ENCODE data around the gene FUT2. TPM values are rescaled to one million over a fixed set of nuclear protein-coding genes. Genes with fewer than 3 reads are reported as not detected.
"Not testable (repeated sequence)": the region's sequence is repeated elsewhere in the genome, so short reads cannot be mapped to it uniquely, and the experiment has no call there.

FUT2 gene
- polyA plus RNA-seq (ENCODE audit: insufficient read length in 4 of 4): 1 to 10 TPM; 1.3 to 4.5 (median 2.5) TPM

- no peak for DNase-seq (ENCODE audit: low read depth in 4 of 4, low spot score in 3 of 4)
Measured at GRCh38 chr19:48695743-48696352, at the start of gene FUT2. Gene FUT2, plus strand, starts transcription at chr19:48695971. Its CDS starts 6,986 bp downstream, at chr19:48702957.

GRCh38 chr19:48646001-48646721 is 49.6 kb upstream of the FUT2 start, which contains the start of gene CA11:
Gene CA11, minus strand, starts transcription at chr19:48646187. Its CDS starts 555 bp downstream, at chr19:48645632.
- DNase-seq (ENCODE audit: low read depth in 4 of 4, low spot score in 3 of 4): peak in 1 of 4 donors; percentile 83

GRCh38 chr19:48646722-48647216 is 49.0 kb upstream of the FUT2 start:
- no peak for DNase-seq (ENCODE audit: low read depth in 4 of 4, low spot score in 3 of 4)

GRCh38 chr19:48648134-48648533 is 47.6 kb upstream of the FUT2 start:
- DNase-seq (ENCODE audit: low read depth in 4 of 4, low spot score in 3 of 4): no peak

GRCh38 chr19:48650974-48651682 is 44.6 kb upstream of the FUT2 start:
- DNase-seq (ENCODE audit: low read depth in 4 of 4, low spot score in 3 of 4): no peak

GRCh38 chr19:48651683-48652048 is 44.1 kb upstream of the FUT2 start:
- DNase-seq (ENCODE audit: low read depth in 4 of 4, low spot score in 3 of 4): no peak

- no peak for DNase-seq (ENCODE audit: low read depth in 4 of 4, low spot score in 3 of 4)
Measured at GRCh38 chr19:48654299-48655059, 41.3 kb upstream of the FUT2 start.

- no peak for DNase-seq (ENCODE audit: low read depth in 4 of 4, low spot score in 3 of 4)
Measured at GRCh38 chr19:48656840-48657474, 38.8 kb upstream of the FUT2 start.

GRCh38 chr19:48657828-48658227 is 37.9 kb upstream of the FUT2 start:
- not testable (repeated sequence) for DNase-seq (ENCODE audit: low read depth in 4 of 4, low spot score in 3 of 4)

- DNase-seq (ENCODE audit: low read depth in 4 of 4, low spot score in 3 of 4): no peak
Measured at GRCh38 chr19:48658483-48658882, 37.3 kb upstream of the FUT2 start.

GRCh38 chr19:48659768-48660167 is 36.0 kb upstream of the FUT2 start:
- DNase-seq (ENCODE audit: low read depth in 4 of 4, low spot score in 3 of 4): no peak

GRCh38 chr19:48660852-48661710 is 34.7 kb upstream of the FUT2 start:
- no peak for DNase-seq (ENCODE audit: low read depth in 4 of 4, low spot score in 3 of 4)

GRCh38 chr19:48661711-48662090 is 34.1 kb upstream of the FUT2 start:
- DNase-seq (ENCODE audit: low read depth in 4 of 4, low spot score in 3 of 4): no peak

- no peak for DNase-seq (ENCODE audit: low read depth in 4 of 4, low spot score in 3 of 4)
Measured at GRCh38 chr19:48663667-48664066, 32.1 kb upstream of the FUT2 start.

- no peak for DNase-seq (ENCODE audit: low read depth in 4 of 4, low spot score in 3 of 4)
Measured at GRCh38 chr19:48664476-48664875, 31.3 kb upstream of the FUT2 start.

- DNase-seq (ENCODE audit: low read depth in 4 of 4, low spot score in 3 of 4): no peak
Measured at GRCh38 chr19:48665786-48666185, 30.0 kb upstream of the FUT2 start.

GRCh38 chr19:48668332-48668731 is 27.4 kb upstream of the FUT2 start:
- no peak for DNase-seq (ENCODE audit: low read depth in 4 of 4, low spot score in 3 of 4)

- DNase-seq (ENCODE audit: low read depth in 4 of 4, low spot score in 3 of 4): no peak
Measured at GRCh38 chr19:48668761-48669160, 27.0 kb upstream of the FUT2 start.

GRCh38 chr19:48669903-48670668 is 25.7 kb upstream of the FUT2 start:
- DNase-seq (ENCODE audit: low read depth in 4 of 4, low spot score in 3 of 4): no peak

Measured in left renal pelvis (tissue), 4 donors.